PC-9 (cell line): ENCODE results near the gene OR3A2.

Experiments used
- EZH2 ChIP-seq: fragments of 200-600 bp; sonication (generic); IDR thresholded peaks from 2 replicates; pipeline ENCODE4 v1.8.0; 2017; ENCODE audit warnings: antibody characterized with exemption, low read depth
- TF ChIP-seq, protein P1 (sequence below): fragments of 200-600 bp; sonication (generic); conservative IDR thresholded peaks from 2 replicates; pipeline ENCODE4 v1.6.1; 2017; ENCODE audit warnings: mixed run types, antibody characterized with exemption, mild to moderate bottlenecking, moderate library complexity

DNA sequence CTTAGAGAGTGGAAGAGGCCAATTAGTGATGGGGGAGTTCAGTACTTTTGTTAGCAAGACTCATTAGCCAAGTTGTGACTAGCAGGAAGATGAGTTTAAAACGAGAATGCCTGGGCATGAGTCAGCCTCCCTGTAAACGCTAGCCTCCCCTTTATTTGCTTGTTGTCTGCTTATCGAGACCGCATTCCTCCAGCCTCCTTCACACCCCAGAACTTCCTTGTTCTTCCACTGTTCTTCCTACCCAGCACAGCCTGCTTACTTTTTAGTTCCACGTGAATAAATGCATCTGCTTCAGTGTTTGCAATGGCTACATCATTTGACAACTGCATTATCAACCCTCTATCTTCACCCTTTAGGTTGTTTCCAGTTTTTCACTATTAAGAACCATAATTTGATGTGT lies 67.8 kb downstream of the OR3A2 start:
- TF ChIP-seq, protein P1, sequence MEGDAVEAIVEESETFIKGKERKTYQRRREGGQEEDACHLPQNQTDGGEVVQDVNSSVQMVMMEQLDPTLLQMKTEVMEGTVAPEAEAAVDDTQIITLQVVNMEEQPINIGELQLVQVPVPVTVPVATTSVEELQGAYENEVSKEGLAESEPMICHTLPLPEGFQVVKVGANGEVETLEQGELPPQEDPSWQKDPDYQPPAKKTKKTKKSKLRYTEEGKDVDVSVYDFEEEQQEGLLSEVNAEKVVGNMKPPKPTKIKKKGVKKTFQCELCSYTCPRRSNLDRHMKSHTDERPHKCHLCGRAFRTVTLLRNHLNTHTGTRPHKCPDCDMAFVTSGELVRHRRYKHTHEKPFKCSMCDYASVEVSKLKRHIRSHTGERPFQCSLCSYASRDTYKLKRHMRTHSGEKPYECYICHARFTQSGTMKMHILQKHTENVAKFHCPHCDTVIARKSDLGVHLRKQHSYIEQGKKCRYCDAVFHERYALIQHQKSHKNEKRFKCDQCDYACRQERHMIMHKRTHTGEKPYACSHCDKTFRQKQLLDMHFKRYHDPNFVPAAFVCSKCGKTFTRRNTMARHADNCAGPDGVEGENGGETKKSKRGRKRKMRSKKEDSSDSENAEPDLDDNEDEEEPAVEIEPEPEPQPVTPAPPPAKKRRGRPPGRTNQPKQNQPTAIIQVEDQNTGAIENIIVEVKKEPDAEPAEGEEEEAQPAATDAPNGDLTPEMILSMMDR, result no peak
- TF ChIP-seq EZH2, result no peak
